Liver (tissue), 3 donors: ENCODE measurements around the gene SLIT1.

ENCODE experiments used
- CTCF ChIP-seq: fragments of 150-350 bp; IDR thresholded peaks from 2 replicates; pipeline ENCODE4 v1.5.1; 2017; ENCODE audit warnings: improper control_type of control experiment, low read depth, low read length; ENCODE audit not compliant: missing input control
- EGR1 ChIP-seq, 2 donors: IDR thresholded peaks; 2 replicates each; pipeline ENCODE4 v1.6.1; 2016 to 2018; ENCODE audit warnings: antibody characterized with exemption in 2 of 2, low read depth in 2 of 2
- GABPA ChIP-seq, 2 donors: IDR thresholded peaks in 1 of 2; conservative IDR thresholded peaks in 1 of 2; 2 replicates each; pipeline ENCODE4 v1.6.1; 2016; ENCODE audit warnings: antibody characterized with exemption in 2 of 2, mild to moderate bottlenecking in 1 of 2, moderate library complexity in 1 of 2
- JUND ChIP-seq, 2 donors: IDR thresholded peaks; 2 replicates each; pipeline ENCODE4 v1.6.1; 2016; ENCODE audit warnings: antibody characterized with exemption in 2 of 2
- MAX ChIP-seq: IDR thresholded peaks from 2 replicates; pipeline ENCODE4 v1.6.1; 2016; ENCODE audit warnings: antibody characterized with exemption
- REST ChIP-seq: IDR thresholded peaks from 2 replicates; pipeline ENCODE4 v1.6.1; 2016; ENCODE audit warnings: antibody characterized with exemption, mild to moderate bottlenecking
- SP1 ChIP-seq: IDR thresholded peaks from 2 replicates; pipeline ENCODE4 v1.6.1; 2018; ENCODE audit warnings: antibody characterized with exemption, mild to moderate bottlenecking
- TAF1 ChIP-seq: conservative IDR thresholded peaks from 2 replicates; pipeline ENCODE4 v1.6.1; 2016; ENCODE audit warnings: antibody characterized with exemption, mild to moderate bottlenecking
- YY1 ChIP-seq: IDR thresholded peaks from 2 replicates; pipeline ENCODE4 v1.6.1; 2016; ENCODE audit warnings: antibody characterized with exemption, mild to moderate bottlenecking
- donor health status: healthy.
- donor health status: healthy.

- no peak for TF ChIP-seq CTCF
- no peak for TF ChIP-seq YY1
- TF ChIP-seq JUND (IDR thresholded peaks at IDR 0.05): no peak
- no peak for TF ChIP-seq MAX
- TF ChIP-seq SP1: no peak
- TF ChIP-seq REST: no peak
- TF ChIP-seq TAF1: no peak
- no peak for TF ChIP-seq GABPA (IDR thresholded peaks at IDR 0.05 in 1 of 2, conservative IDR thresholded peaks at IDR 0.05 in 1 of 2)
- no peak for TF ChIP-seq EGR1 (IDR thresholded peaks at IDR 0.05; ENCODE audit: low read depth in 2 of 2)
Observed at GRCh38 chr10:97151307-97151914, 34.3 kb downstream of the SLIT1 start.
